ENCODE data around the gene CD300LB.

Gene CD300LB

DNA sequence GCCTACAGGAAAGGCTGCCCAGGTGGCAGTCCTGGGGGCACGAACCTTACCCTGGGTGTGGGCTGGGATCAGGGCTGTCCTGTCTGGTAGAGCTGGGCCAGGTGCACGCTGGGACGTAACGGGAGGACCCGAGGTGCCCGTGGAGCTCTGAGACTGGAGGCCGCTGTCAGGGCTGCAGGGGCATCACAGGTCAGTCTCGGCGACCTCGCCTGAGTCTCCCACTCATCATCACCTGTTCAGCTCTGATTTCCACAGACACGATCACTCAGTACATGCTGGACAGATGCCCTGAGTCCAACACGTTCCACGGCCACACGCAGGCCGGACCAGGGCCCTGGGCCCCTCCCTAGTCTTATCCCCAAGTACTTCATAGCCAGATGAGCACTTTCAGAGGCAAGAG is 19.3 kb upstream of the CD300LB start:
- Histone ChIP-seq H3K36me3 (no peaks in the 10 kb centered on the region), H4K20me1 (no peaks in the 10 kb centered on the region), H3K9me3 (no peaks in the 10 kb centered on the region), H3K4me1 (peaks cover 39% of the 10 kb centered on the region), H3K4me3 (no peak overlapping the region), H3K27me3 (no peaks in the 10 kb centered on the region), H3K27ac (no peak overlapping the region), H3K4me2 (no peak overlapping the region), H3K9ac (no peak overlapping the region)
- no peak for TF ChIP-seq Cebpa-rat (IDR thresholded peaks at IDR 0.05)

- no peaks in the 10 kb centered on the region for H3K27me3 ChIP-seq
- no peaks in the 10 kb centered on the region for H3K9me3 ChIP-seq
- H3K36me3 ChIP-seq: no peaks in the 10 kb centered on the region
- no peak overlapping the region for H3K4me2 ChIP-seq
- no peak overlapping the region for H3K27ac ChIP-seq
- H3K4me1 ChIP-seq: peaks cover 49% of the 10 kb centered on the region
- no peak for TF ChIP-seq Cebpa-rat (IDR thresholded peaks at IDR 0.05)
- H3K4me3 ChIP-seq: no peak overlapping the region
- no peak overlapping the region for H3K9ac ChIP-seq
- H4K20me1 ChIP-seq: no peaks in the 10 kb centered on the region
Measured at GRCh38 chr17:74549343-74549742, 18.1 kb upstream of the CD300LB start.

DNA sequence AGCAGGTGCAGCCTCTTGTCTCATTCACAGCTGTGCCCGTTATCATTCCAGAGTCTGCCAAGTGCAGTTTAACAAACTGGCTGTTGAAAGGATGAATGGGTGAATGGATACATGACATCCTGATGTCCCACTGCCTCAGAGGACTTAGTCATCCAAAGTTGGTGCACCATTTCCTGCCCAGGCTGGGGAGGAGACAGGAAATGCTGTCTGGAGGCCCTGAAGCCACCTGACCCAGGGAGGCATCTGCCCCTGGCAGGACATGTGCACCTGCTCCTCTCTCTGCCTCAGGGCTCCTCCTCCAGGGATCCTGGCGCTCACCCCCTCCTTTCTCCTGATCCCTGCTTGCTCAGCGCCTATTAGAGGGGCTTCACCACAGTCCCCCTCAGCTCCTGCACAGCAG is 16.5 kb upstream of the CD300LB start:
- no peaks in the 10 kb centered on the region for H3K9me3 ChIP-seq
- no peaks in the 10 kb centered on the region for H3K27me3 ChIP-seq
- peak overlapping the region; percentile 73 for H3K4me2 ChIP-seq
- H3K27ac ChIP-seq: peak overlapping the region; percentile 59; the same call in 1 of the 2 replicates
- H3K36me3 ChIP-seq: no peaks in the 10 kb centered on the region
- no peak for TF ChIP-seq Cebpa-rat (IDR thresholded peaks at IDR 0.05)
- no peaks in the 10 kb centered on the region for H4K20me1 ChIP-seq
- no peak overlapping the region for H3K9ac ChIP-seq
- no peak overlapping the region for H3K4me3 ChIP-seq
- H3K4me1 ChIP-seq: peaks cover 49% of the 10 kb centered on the region

- H3K4me3 ChIP-seq: no peak overlapping the region
- H4K20me1 ChIP-seq: no peaks in the 10 kb centered on the region
- H3K36me3 ChIP-seq: no peaks in the 10 kb centered on the region
- peak overlapping the region; percentile 59 for H3K27ac ChIP-seq
- no peaks in the 10 kb centered on the region for H3K9me3 ChIP-seq
- H3K4me1 ChIP-seq: peaks cover 49% of the 10 kb centered on the region
- peak overlapping the region; percentile 73 for H3K4me2 ChIP-seq
- H3K9ac ChIP-seq: no peak overlapping the region
- no peak for TF ChIP-seq Cebpa-rat (IDR thresholded peaks at IDR 0.05)
- H3K27me3 ChIP-seq: no peaks in the 10 kb centered on the region
Measured at GRCh38 chr17:74547264-74547663, 16.0 kb upstream of the CD300LB start.

DNA sequence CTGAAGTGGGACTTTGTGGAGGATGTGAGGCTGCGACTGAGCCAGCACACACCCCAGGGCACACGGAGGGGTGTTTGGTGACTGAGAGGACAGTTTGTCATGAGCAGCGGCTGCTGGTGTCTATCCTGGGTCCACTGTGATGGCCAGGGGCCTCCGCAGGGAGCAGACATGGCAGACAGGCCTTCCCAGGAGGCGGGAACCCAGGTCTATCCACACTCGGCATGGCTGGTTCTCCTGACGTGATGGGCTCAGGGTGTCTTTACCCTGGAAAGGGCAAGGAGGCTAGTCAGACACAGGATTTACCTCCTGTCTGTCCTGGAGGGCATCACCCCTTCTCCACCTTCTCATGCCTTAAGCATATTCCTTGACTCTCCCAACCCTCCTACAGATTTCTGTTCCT is 15.3 kb upstream of the CD300LB start:
- Histone ChIP-seq H3K27me3 (no peaks in the 10 kb centered on the region), H3K27ac (peak overlapping the region; percentile 59), H3K4me3 (no peak overlapping the region), H3K36me3 (no peaks in the 10 kb centered on the region), H3K9ac (no peak overlapping the region), H3K4me2 (peak overlapping the region; percentile 73), H3K4me1 (peaks cover 49% of the 10 kb centered on the region), H4K20me1 (no peaks in the 10 kb centered on the region), H3K9me3 (no peaks in the 10 kb centered on the region)
- no peak for TF ChIP-seq Cebpa-rat (IDR thresholded peaks at IDR 0.05)

DNA sequence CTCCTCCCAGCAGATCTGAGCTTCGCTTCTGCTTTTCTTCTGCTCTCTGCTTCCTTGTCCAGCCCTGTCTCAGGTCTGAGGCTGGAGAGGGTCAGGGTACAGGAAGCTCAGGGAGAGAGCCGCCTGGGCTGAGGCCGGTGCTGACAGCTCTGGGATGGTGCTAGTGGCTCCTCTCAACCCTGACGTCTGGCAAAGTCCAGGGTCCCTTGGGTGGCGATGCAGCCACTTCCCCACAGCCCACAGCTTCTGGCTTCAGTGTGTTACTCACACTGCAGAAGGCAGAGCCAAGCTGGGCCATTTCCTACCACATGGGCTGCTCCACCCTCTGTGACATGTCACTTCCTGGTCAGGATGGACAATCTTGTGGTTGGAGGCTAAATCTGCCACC is 14.6 kb upstream of the CD300LB start, which contains the start of gene CD300C:
Gene CD300C, minus strand, starts transcription at position 273 of the 388 bp plus-strand sequence. CDS start 333 bp downstream, outside the sequence.
- H3K27me3 ChIP-seq: no peaks in the 10 kb centered on the region
- no peak for TF ChIP-seq Cebpa-rat (IDR thresholded peaks at IDR 0.05)
- H3K4me3 ChIP-seq: no peak within 1 kb of the TSS

GRCh38 chr17:74544991-74545842 is 13.9 kb upstream of the CD300LB start:
- H3K27ac ChIP-seq: peak overlapping the region; percentile 59
- no peaks in the 10 kb centered on the region for H3K27me3 ChIP-seq
- no peaks in the 10 kb centered on the region for H3K36me3 ChIP-seq
- H3K9me3 ChIP-seq: no peaks in the 10 kb centered on the region
- peaks cover 49% of the 10 kb centered on the region for H3K4me1 ChIP-seq
- no peak for TF ChIP-seq Cebpa-rat (IDR thresholded peaks at IDR 0.05)
- no peak overlapping the region for H3K4me3 ChIP-seq
- no peak overlapping the region for H3K9ac ChIP-seq
- H4K20me1 ChIP-seq: no peaks in the 10 kb centered on the region
- peak overlapping the region; percentile 73 for H3K4me2 ChIP-seq

More for the DNA sequence above, 14.6 kb upstream of the CD300LB start, which contains the start of gene CD300C:
- H3K9me3 ChIP-seq: no peaks in the 10 kb centered on the region
- 0 out of 2 replicates have a peak within 1 kb of the TSS, but pooled peaks have one; percentile 35 for H3K9ac ChIP-seq
- peak within 1 kb of the TSS; percentile 73 for H3K4me2 ChIP-seq
- H3K4me1 ChIP-seq: peaks cover 49% of the 10 kb centered on the region
- H3K36me3 ChIP-seq: no peaks in the 10 kb centered on the region
- H4K20me1 ChIP-seq: no peaks in the 10 kb centered on the region
- peak within 1 kb of the TSS; percentile 59 for H3K27ac ChIP-seq

DNA sequence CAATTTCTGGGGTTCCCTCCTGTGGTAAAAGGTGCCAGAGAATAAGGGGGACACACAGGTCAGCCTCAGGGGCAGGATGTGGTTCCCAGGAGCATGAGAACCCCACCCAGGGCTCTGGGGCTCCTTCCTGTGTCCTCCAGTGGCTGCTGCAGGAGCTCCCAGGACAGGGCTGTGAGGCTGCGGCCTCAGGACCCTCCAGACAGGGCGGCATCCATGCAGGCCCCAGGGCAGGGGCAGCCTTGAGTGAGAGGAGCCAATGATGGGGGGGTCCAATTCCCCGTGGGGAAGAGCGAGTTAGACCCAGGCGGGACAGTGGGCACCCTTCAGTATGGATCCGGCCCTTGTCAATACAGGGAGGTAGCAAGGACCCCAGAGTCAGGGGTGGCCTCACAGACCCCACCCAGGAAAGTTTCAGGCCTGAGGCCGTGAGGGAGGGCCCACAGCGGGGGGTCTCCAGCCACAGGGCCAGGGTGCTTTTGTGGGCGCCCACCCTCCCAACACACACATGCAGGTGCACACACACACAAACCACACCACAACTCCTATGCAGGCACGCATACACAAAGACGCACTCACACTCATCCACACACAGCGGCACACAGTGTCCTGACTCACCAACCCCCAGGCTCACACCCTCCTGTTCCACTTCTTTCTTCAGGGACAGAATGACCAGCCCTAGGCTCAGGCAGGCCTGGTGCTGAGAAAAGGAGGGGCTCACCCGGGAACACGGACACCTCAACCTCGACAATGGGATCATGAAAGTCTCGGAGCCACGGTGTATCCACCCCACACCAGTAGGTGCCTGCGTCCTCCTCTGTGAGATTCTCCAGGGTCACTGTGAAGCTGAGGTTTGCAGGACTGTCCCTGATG is 12.9 kb upstream of the CD300LB start:
- peaks cover 46% of the 10 kb centered on the region for H3K4me1 ChIP-seq
- no peak overlapping the region for H3K4me2 ChIP-seq
- H3K27me3 ChIP-seq: no peaks in the 10 kb centered on the region
- no peak for TF ChIP-seq Cebpa-rat (IDR thresholded peaks at IDR 0.05)
- no peaks in the 10 kb centered on the region for H3K36me3 ChIP-seq
- no peak overlapping the region for H3K4me3 ChIP-seq
- no peaks in the 10 kb centered on the region for H4K20me1 ChIP-seq
- no peak overlapping the region for H3K27ac ChIP-seq
- H3K9ac ChIP-seq: no peak overlapping the region
- H3K9me3 ChIP-seq: no peaks in the 10 kb centered on the region

DNA sequence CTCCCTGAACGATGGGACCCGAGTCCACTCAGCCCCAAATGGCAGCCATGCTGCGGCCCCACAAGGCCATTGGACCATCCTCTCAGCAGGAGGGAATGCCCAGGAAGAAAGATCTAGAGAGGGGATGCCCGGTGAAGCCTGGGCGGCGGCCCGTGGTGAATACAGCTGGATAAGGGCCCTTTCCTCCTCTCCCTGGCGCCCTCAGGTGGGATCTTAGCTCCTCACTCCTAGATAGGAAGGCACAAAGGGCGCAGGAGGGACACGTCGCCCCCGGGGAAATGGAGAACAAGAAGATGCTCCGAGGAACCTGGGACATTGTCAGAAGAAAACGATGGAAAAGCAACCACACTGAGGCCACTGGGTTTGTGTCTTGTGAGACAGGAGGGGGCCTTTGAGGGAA is 12.1 kb upstream of the CD300LB start:
- Histone ChIP-seq H3K9ac (no peak overlapping the region), H3K4me1 (peaks cover 38% of the 10 kb centered on the region), H3K27ac (no peak overlapping the region), H3K4me2 (no peak overlapping the region), H3K9me3 (no peaks in the 10 kb centered on the region), H3K4me3 (no peak overlapping the region), H3K36me3 (no peaks in the 10 kb centered on the region), H4K20me1 (no peaks in the 10 kb centered on the region), H3K27me3 (no peaks in the 10 kb centered on the region)
- TF ChIP-seq Cebpa-rat (IDR thresholded peaks at IDR 0.05): no peak
